Astrocyte (in vitro differentiated cells and primary cell): Measurements from ENCODE around the gene CHMP4B. TPM values are rescaled to one million over a fixed set of nuclear protein-coding genes. Genes with fewer than 3 reads are reported as not detected.

ENCODE experiments used
- DNase-seq: peaks from one replicate; pipeline ENCODE4 v3.0.0-alpha.2; 2010; ENCODE audit warnings: low read depth
- FAIRE-seq: peaks from 2 replicates; lab custom pipeline; 2011; peaks lifted over from hg19 to GRCh38; lab: Jason Lieb, UNC
- H2AFZ ChIP-seq: 2 replicates; pipeline ENCODE4 v1.6.0; 2012; ENCODE audit warnings: low read depth, low read length, inconsistent platforms
- H3K27ac ChIP-seq: 2 replicates; pipeline ENCODE4 v1.5.1; 2011; ENCODE audit warnings: low read depth, low read length, inconsistent platforms
- H3K27me3 ChIP-seq: 2 replicates; pipeline ENCODE4 v1.6.0; 2011; ENCODE audit warnings: low read length, inconsistent platforms; ENCODE audit not compliant: insufficient read depth
- H3K36me3 ChIP-seq: 2 replicates; pipeline ENCODE4 v1.5.1; 2011; ENCODE audit warnings: low read length, inconsistent platforms; ENCODE audit not compliant: insufficient read depth
- H3K4me1 ChIP-seq: 2 replicates; pipeline ENCODE4 v1.5.1; 2011; ENCODE audit warnings: low read length, inconsistent platforms; ENCODE audit not compliant: insufficient read depth
- H3K4me2 ChIP-seq: 2 replicates; pipeline ENCODE4 v1.6.0; 2012; ENCODE audit warnings: low read length, inconsistent platforms
- H3K4me3 ChIP-seq: 2 replicates; pipeline ENCODE4 v1.5.1; 2011; ENCODE audit warnings: low read depth, mild to moderate bottlenecking, low read length, inconsistent platforms; ENCODE audit not compliant: insufficient read depth
- H3K79me2 ChIP-seq: 2 replicates; pipeline ENCODE4 v1.6.0; 2012; ENCODE audit warnings: mild to moderate bottlenecking, low read length, inconsistent platforms; ENCODE audit not compliant: insufficient read depth
- H3K9ac ChIP-seq: 2 replicates; pipeline ENCODE4 v1.6.0; 2012; ENCODE audit warnings: mild to moderate bottlenecking, low read length, inconsistent platforms
- H3K9me3 ChIP-seq: 2 replicates; pipeline ENCODE4 v1.5.1; 2012; ENCODE audit warnings: low read depth, mild to moderate bottlenecking, low read length, inconsistent platforms; ENCODE audit not compliant: insufficient read depth
- H4K20me1 ChIP-seq: 2 replicates; pipeline ENCODE4 v1.6.0; 2012; ENCODE audit warnings: low read length, inconsistent platforms; ENCODE audit not compliant: insufficient read depth
- H3K27ac Mint-ChIP-seq: one replicate; pipeline ENCODE4 v1.8.0; 2021; ENCODE audit warnings: mild to moderate bottlenecking, mixed read lengths; ENCODE audit not compliant: unreplicated experiment
- H3K27me3 Mint-ChIP-seq: one replicate; pipeline ENCODE4 v1.8.0; 2021; ENCODE audit warnings: low read depth, mixed read lengths; ENCODE audit not compliant: unreplicated experiment
- H3K36me3 Mint-ChIP-seq: one replicate; pipeline ENCODE4 v1.8.0; 2021; ENCODE audit warnings: low read depth, mixed read lengths; ENCODE audit not compliant: unreplicated experiment
- H3K4me1 Mint-ChIP-seq: one replicate; pipeline ENCODE4 v1.8.0; 2021; ENCODE audit warnings: low read depth, mixed read lengths; ENCODE audit not compliant: unreplicated experiment
- H3K4me3 Mint-ChIP-seq: one replicate; pipeline ENCODE4 v1.8.0; 2021; ENCODE audit warnings: mild to moderate bottlenecking, moderate library complexity, mixed read lengths; ENCODE audit not compliant: unreplicated experiment
- H3K9me3 Mint-ChIP-seq: one replicate; pipeline ENCODE4 v1.8.0; 2021; ENCODE audit warnings: mild to moderate bottlenecking, mixed read lengths; ENCODE audit not compliant: unreplicated experiment
- CTCF ChIP-seq: IDR thresholded peaks from 2 replicates; pipeline ENCODE4 v1.5.1; 2011; ENCODE audit warnings: low read depth, mild to moderate bottlenecking, inconsistent platforms, low read length, moderate library complexity; ENCODE audit not compliant: insufficient read depth
- EZH2 ChIP-seq: IDR thresholded peaks from 2 replicates; pipeline ENCODE4 v1.6.1; 2012; ENCODE audit warnings: mild to moderate bottlenecking, low read length, inconsistent platforms; ENCODE audit not compliant: insufficient read depth
- total RNA-seq: library from RNA; stranded (reverse); gene quantifications from 2 replicates; pipeline ENCODE4 v1.2.1, GENCODE V29; 2021

CHMP4B gene
- total RNA-seq, 1 donor from 2014 or later, result 90.6 TPM

- Histone ChIP-seq H3K79me2 (no peaks in the 10 kb centered on the region), H4K20me1 (no peaks in the 10 kb centered on the region), H3K27ac (no peak overlapping the region), H3K4me1 (peaks cover 11% of the 10 kb centered on the region), H3K27me3 (no peaks in the 10 kb centered on the region), H3K9me3 (no peaks in the 10 kb centered on the region), H3K4me2 (no peak overlapping the region), H3K36me3 (no peaks in the 10 kb centered on the region), H3K9ac (no peak overlapping the region), H2AFZ (no peak overlapping the region), H3K4me3 (no peak overlapping the region)
- DNase-seq (no peak), FAIRE-seq (no peak)
- peaks cover 1% of the 10 kb centered on the region for H3K36me3 Mint-ChIP-seq
- no peak overlapping the region for H3K27ac Mint-ChIP-seq
- no peak overlapping the region for H3K4me3 Mint-ChIP-seq
- H3K27me3 Mint-ChIP-seq, result peaks cover 14% of the 10 kb centered on the region
- peaks cover 10% of the 10 kb centered on the region for H3K4me1 Mint-ChIP-seq
- no peaks in the 10 kb centered on the region for H3K9me3 Mint-ChIP-seq
- TF ChIP-seq EZH2, result no peak
- TF ChIP-seq CTCF, result no peak
These were observed 25.6 kb upstream of the CHMP4B start for GRCh38 chr20:33785503-33785902.

GRCh38 chr20:33787253-33787891, 23.8 kb upstream of the CHMP4B start:
- no peak overlapping the region for H3K4me3 ChIP-seq
- Mint-ChIP-seq H3K36me3 (peaks cover 5% of the 10 kb centered on the region), H3K9me3 (no peaks in the 10 kb centered on the region), H3K4me3 (no peak overlapping the region), H3K27me3 (peaks cover 17% of the 10 kb centered on the region), H3K27ac (no peak overlapping the region), H3K4me1 (peaks cover 10% of the 10 kb centered on the region)
- H3K9ac ChIP-seq, result no peak overlapping the region
- no peaks in the 10 kb centered on the region for H3K9me3 ChIP-seq
- no peaks in the 10 kb centered on the region for H3K27me3 ChIP-seq
- no peak for TF ChIP-seq CTCF
- no peak for TF ChIP-seq EZH2
- no peaks in the 10 kb centered on the region for H4K20me1 ChIP-seq
- H2AFZ ChIP-seq, result no peak overlapping the region
- H3K27ac ChIP-seq, result no peak overlapping the region
- no peaks in the 10 kb centered on the region for H3K79me2 ChIP-seq
- no peak for DNase-seq
- no peaks in the 10 kb centered on the region for H3K36me3 ChIP-seq
- H3K4me1 ChIP-seq, result peaks cover 11% of the 10 kb centered on the region
- no peak overlapping the region for H3K4me2 ChIP-seq
- FAIRE-seq, result no peak

GRCh38 chr20:33788351-33789049, 22.6 kb upstream of the CHMP4B start:
- Histone ChIP-seq H3K9ac (no peak overlapping the region), H3K27me3 (no peaks in the 10 kb centered on the region), H3K27ac (no peak overlapping the region), H3K4me1 (peaks cover 14% of the 10 kb centered on the region), H4K20me1 (no peaks in the 10 kb centered on the region), H3K79me2 (no peaks in the 10 kb centered on the region), H3K9me3 (no peaks in the 10 kb centered on the region), H3K36me3 (no peaks in the 10 kb centered on the region), H3K4me2 (no peak overlapping the region), H3K4me3 (no peak overlapping the region), H2AFZ (no peak overlapping the region)
- Mint-ChIP-seq H3K27ac (no peak overlapping the region), H3K4me1 (peaks cover 13% of the 10 kb centered on the region), H3K4me3 (no peak overlapping the region), H3K36me3 (peaks cover 7% of the 10 kb centered on the region), H3K9me3 (no peaks in the 10 kb centered on the region), H3K27me3 (peaks cover 8% of the 10 kb centered on the region)
- FAIRE-seq (no peak), DNase-seq (no peak)
- TF ChIP-seq CTCF (no peak), EZH2 (no peak)
